Melanocyte of skin (primary cell): ENCODE measurements around the gene MOB2. TPM values are rescaled to one million over a fixed set of nuclear protein-coding genes. Genes with fewer than 3 reads are reported as not detected.

Experiments used
- total RNA-seq, 2 donors: library from RNA; depleted of rRNA; stranded (reverse); fragments of >200 nt; gene quantifications; 2 replicates each; pipeline ENCODE4 v1.2.3, GENCODE V29; 2012

The MOB2 gene, protein sequence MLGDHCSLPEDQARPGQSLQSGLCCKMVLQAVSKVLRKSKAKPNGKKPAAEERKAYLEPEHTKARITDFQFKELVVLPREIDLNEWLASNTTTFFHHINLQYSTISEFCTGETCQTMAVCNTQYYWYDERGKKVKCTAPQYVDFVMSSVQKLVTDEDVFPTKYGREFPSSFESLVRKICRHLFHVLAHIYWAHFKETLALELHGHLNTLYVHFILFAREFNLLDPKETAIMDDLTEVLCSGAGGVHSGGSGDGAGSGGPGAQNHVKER
- total RNA-seq = 10 to 100 TPM; 22.3 to 25.1 TPM

DNA sequence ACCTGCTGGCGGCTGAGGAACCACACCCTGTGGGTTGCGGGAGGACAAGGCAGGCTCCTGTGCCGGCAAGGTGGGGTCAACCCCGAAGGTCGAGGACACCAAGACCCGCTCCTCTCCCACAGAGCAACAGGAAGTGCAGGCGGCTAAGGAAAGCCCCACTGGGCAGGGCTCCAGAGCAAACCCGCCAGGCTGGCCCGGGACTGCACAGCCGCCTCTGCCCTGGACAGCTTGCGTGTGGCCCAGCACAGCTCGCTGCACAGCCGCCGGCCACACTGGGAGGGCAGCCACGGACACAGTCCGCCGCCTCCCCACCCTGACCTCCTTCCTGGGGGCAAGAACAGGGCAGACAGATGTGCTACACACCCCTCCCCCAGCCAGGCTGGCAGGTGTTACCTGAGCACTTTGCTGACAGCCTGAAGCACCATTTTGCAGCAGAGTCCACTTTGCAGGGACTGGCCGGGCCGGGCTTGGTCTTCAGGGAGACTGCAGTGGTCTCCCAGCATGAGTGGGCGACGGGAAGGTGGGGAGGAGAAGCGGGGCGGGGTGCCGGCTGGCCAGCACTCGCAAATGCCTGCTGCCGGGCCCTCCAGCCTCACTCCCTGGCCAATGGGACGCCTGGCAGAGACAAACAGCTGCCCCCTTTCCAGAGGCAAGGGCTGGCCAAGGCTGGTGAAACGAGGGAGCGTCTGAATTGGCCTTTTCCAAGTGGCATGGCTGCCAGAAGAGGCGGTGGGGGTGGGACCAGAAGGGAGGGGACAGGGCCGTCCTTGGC lies at the start of gene MOB2:
MOB2 (minus strand) TSS at position 726 of the 772 bp plus-strand sequence; CDS start at position 503, 223 bp downstream.

Other genes with a start within 250 kb of the MOB2 start
- 10 to 100 TPM; 48.0 to 55.4 TPM for gene TOLLIP, start 177.1 kb downstream of the MOB2 start, total RNA-seq
- gene BRSK2, start 96.8 kb downstream of the MOB2 start, total RNA-seq = under 1 TPM; 0.69 to 1.00 TPM
- gene DUSP8, start 85.5 kb upstream of the MOB2 start, total RNA-seq = 1 to 10 TPM in 1 of 2 donors, under 1 TPM in 1; 0.67 to 2.8 TPM
- gene KRTAP5-1, start 98.5 kb upstream of the MOB2 start, total RNA-seq = not detected
- not detected for gene KRTAP5-2, start 111.5 kb upstream of the MOB2 start, total RNA-seq
- gene KRTAP5-3, start 121.7 kb upstream of the MOB2 start, total RNA-seq = not detected
- not detected for gene KRTAP5-4, start 135.4 kb upstream of the MOB2 start, total RNA-seq
- not detected for gene KRTAP5-5, start 143.0 kb upstream of the MOB2 start, total RNA-seq
- not detected for gene KRTAP5-6, start 210.4 kb upstream of the MOB2 start, total RNA-seq